SK-N-SH treated with all-trans-retinoic acid at 6 μM for 48 hours (cell line): ENCODE data around the gene C1GALT1.

ENCODE experiments used
- ATAC-seq: fragments of 200-7000 bp; cut with Tn5 transposase; 3 replicates; pipeline ENCODE4 v1.9.1; 2020; ENCODE audit warnings: mild to moderate bottlenecking, moderate library complexity
- ARNTL ChIP-seq: fragments of 450-650 bp; formaldehyde crosslinking; IDR thresholded peaks from 2 replicates; pipeline ENCODE4 v1.5.0; 2020; ENCODE audit warnings: low read depth, mild to moderate bottlenecking, moderate library complexity, borderline replicate concordance
- BACH2 ChIP-seq: fragments of 250-450 bp; sonication (Bioruptor Pico); IDR thresholded peaks from 2 replicates; pipeline ENCODE4 v1.9.0; 2021; ENCODE audit warnings: mild to moderate bottlenecking, borderline replicate concordance
- CSDC2 ChIP-seq: fragments of 250-450 bp; sonication (Bioruptor Pico); IDR thresholded peaks from 2 replicates; pipeline ENCODE4 v1.5.0; 2020; ENCODE audit warnings: mild to moderate bottlenecking, moderate library complexity
- ESRRG ChIP-seq: fragments of 250-450 bp; sonication (Bioruptor Pico); IDR thresholded peaks from 2 replicates; pipeline ENCODE4 v1.6.1; 2021; ENCODE audit warnings: mild to moderate bottlenecking
- GLIS3 ChIP-seq: fragments of 250-450 bp; sonication (Bioruptor Pico); IDR thresholded peaks from 2 replicates; pipeline ENCODE4 v1.5.0; 2020; ENCODE audit warnings: mild to moderate bottlenecking, moderate library complexity
- ISL1 ChIP-seq: fragments of 250-450 bp; sonication (Bioruptor Pico); IDR thresholded peaks from 2 replicates; pipeline ENCODE4 v2.1.2; 2022; ENCODE audit warnings: mild to moderate bottlenecking, moderate library complexity
- OSR1 ChIP-seq: fragments of 250-450 bp; sonication (Bioruptor Pico); IDR thresholded peaks from 2 replicates; pipeline ENCODE4 v1.8.0; 2022; ENCODE audit warnings: moderate library complexity, mild to moderate bottlenecking, inconsistent platforms
- PPARA ChIP-seq: fragments of 250-450 bp; sonication (Bioruptor Pico); IDR thresholded peaks from 2 replicates; pipeline ENCODE4 v1.5.0; 2020; ENCODE audit warnings: mild to moderate bottlenecking, borderline replicate concordance
- RARB ChIP-seq: fragments of 250-450 bp; sonication (Bioruptor Pico); IDR thresholded peaks from 2 replicates; pipeline ENCODE4 v1.8.0; 2021; ENCODE audit warnings: mild to moderate bottlenecking, moderate library complexity
- SNAI2 ChIP-seq: fragments of 250-450 bp; sonication (Bioruptor Pico); IDR thresholded peaks from 2 replicates; pipeline ENCODE4 v1.5.0; 2020; ENCODE audit warnings: mild to moderate bottlenecking, moderate library complexity
- TCF4 ChIP-seq: fragments of 250-450 bp; sonication (Bioruptor Pico); IDR thresholded peaks from 2 replicates; pipeline ENCODE4 v1.8.0; 2021; ENCODE audit warnings: mild to moderate bottlenecking, moderate library complexity, borderline replicate concordance
- TOX ChIP-seq: fragments of 250-450 bp; sonication (Bioruptor Pico); IDR thresholded peaks from 2 replicates; pipeline ENCODE4 v1.8.0; 2021; ENCODE audit warnings: mild to moderate bottlenecking, moderate library complexity, borderline replicate concordance
- ZC3H10 ChIP-seq: fragments of 250-450 bp; sonication (Bioruptor Pico); IDR thresholded peaks from 2 replicates; pipeline ENCODE4 v1.5.1; 2021; ENCODE audit warnings: mild to moderate bottlenecking, moderate library complexity
- ZFP3 ChIP-seq: fragments of 250-450 bp; sonication (Bioruptor Pico); IDR thresholded peaks from 2 replicates; pipeline ENCODE4 v1.5.0; 2020; ENCODE audit warnings: mild to moderate bottlenecking, moderate library complexity
- ZFP30 ChIP-seq: fragments of 450-650 bp; formaldehyde crosslinking; IDR thresholded peaks from 2 replicates; pipeline ENCODE4 v1.5.0; 2022; ENCODE audit warnings: mild to moderate bottlenecking, moderate library complexity
- ZNF565 ChIP-seq: fragments of 450-650 bp; formaldehyde crosslinking; conservative IDR thresholded peaks from 2 replicates; pipeline ENCODE4 v1.5.0; 2020; ENCODE audit warnings: low read depth, mild to moderate bottlenecking, moderate library complexity
- ZNF70 ChIP-seq: fragments of 450-650 bp; formaldehyde crosslinking; IDR thresholded peaks from 2 replicates; pipeline ENCODE4 v1.5.0; 2020; ENCODE audit warnings: mild to moderate bottlenecking, moderate library complexity
- ZNF8 ChIP-seq: fragments of 450-650 bp; formaldehyde crosslinking; IDR thresholded peaks from 2 replicates; pipeline ENCODE4 v1.5.0; 2020; ENCODE audit warnings: mild to moderate bottlenecking, moderate library complexity
- TF ChIP-seq, protein P1 (sequence below): fragments of 250-450 bp; sonication (Bioruptor Pico); IDR thresholded peaks from 2 replicates; pipeline ENCODE4 v1.8.0; 2020; ENCODE audit warnings: mild to moderate bottlenecking, moderate library complexity, borderline replicate concordance
- TF ChIP-seq, protein P2 (sequence below): fragments of 250-450 bp; sonication (Bioruptor Pico); IDR thresholded peaks from 2 replicates; pipeline ENCODE4 v1.8.0; 2021; ENCODE audit warnings: low read depth, mild to moderate bottlenecking, moderate library complexity, borderline replicate concordance
- TF ChIP-seq, protein P3 (sequence below): fragments of 250-450 bp; sonication (Bioruptor Pico); IDR thresholded peaks from 2 replicates; pipeline ENCODE4 v1.5.1; 2020; ENCODE audit warnings: low read depth, mild to moderate bottlenecking, moderate library complexity
- TF ChIP-seq, protein P4 (sequence below): fragments of 250-450 bp; sonication (Bioruptor Pico); IDR thresholded peaks from 2 replicates; pipeline ENCODE4 v1.5.0; 2020; ENCODE audit warnings: mild to moderate bottlenecking, moderate library complexity
- TF ChIP-seq, protein P5 (sequence below): fragments of 250-450 bp; sonication (Bioruptor Pico); IDR thresholded peaks from 2 replicates; pipeline ENCODE4 v1.5.1; 2021; ENCODE audit warnings: mild to moderate bottlenecking, moderate library complexity

Gene C1GALT1

DNA sequence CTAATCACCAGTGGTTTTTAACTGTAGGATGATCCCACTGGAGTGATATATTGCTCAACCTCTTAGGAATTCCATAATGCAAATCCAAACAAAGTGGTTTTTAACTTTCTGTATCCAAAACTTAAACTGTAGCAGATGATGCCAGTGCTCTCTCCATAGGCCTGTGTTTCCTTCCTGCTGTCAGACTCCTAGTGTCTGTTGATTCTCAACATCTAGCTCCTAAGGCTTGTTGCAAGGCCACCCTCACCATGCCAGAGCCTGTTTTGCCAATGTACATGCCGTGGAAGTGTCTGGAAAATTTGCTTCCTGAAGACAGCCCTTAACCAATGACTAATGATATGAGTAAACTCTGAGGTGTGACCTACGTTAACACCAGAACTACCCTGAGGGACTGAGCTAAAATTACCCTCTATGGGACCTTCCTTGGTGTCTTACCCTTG, 39.3 kb downstream of the C1GALT1 start:
- no peak for TF ChIP-seq ZNF70 (CRISPR knock-in tag)
- TF ChIP-seq, protein P1, sequence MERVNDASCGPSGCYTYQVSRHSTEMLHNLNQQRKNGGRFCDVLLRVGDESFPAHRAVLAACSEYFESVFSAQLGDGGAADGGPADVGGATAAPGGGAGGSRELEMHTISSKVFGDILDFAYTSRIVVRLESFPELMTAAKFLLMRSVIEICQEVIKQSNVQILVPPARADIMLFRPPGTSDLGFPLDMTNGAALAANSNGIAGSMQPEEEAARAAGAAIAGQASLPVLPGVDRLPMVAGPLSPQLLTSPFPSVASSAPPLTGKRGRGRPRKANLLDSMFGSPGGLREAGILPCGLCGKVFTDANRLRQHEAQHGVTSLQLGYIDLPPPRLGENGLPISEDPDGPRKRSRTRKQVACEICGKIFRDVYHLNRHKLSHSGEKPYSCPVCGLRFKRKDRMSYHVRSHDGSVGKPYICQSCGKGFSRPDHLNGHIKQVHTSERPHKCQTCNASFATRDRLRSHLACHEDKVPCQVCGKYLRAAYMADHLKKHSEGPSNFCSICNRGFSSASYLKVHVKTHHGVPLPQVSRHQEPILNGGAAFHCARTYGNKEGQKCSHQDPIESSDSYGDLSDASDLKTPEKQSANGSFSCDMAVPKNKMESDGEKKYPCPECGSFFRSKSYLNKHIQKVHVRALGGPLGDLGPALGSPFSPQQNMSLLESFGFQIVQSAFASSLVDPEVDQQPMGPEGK: 0 out of 2 replicates have a peak, but pooled peaks have one; percentile 13
- no peak for TF ChIP-seq CSDC2 (CRISPR knock-in tag)
- peak; percentile 89 for TF ChIP-seq TCF4 (CRISPR knock-in tag)
- 0 out of 2 replicates have a peak, but pooled peaks have one; percentile 5 for TF ChIP-seq ZC3H10 (CRISPR knock-in tag)
- 0 out of 2 replicates have a peak, but pooled peaks have one; percentile 46 for TF ChIP-seq ZFP3 (CRISPR knock-in tag)
- TF ChIP-seq ZNF565 (CRISPR knock-in tag): no peak
- TF ChIP-seq ZNF8 (CRISPR knock-in tag): no peak
- TF ChIP-seq, protein P2, sequence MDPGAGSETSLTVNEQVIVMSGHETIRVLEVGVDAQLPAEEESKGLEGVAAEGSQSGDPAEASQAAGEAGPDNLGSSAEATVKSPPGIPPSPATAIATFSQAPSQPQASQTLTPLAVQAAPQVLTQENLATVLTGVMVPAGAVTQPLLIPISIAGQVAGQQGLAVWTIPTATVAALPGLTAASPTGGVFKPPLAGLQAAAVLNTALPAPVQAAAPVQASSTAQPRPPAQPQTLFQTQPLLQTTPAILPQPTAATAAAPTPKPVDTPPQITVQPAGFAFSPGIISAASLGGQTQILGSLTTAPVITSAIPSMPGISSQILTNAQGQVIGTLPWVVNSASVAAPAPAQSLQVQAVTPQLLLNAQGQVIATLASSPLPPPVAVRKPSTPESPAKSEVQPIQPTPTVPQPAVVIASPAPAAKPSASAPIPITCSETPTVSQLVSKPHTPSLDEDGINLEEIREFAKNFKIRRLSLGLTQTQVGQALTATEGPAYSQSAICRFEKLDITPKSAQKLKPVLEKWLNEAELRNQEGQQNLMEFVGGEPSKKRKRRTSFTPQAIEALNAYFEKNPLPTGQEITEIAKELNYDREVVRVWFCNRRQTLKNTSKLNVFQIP: peak; percentile 80; the same call in 1 of the 2 replicates
- TF ChIP-seq, protein P3, sequence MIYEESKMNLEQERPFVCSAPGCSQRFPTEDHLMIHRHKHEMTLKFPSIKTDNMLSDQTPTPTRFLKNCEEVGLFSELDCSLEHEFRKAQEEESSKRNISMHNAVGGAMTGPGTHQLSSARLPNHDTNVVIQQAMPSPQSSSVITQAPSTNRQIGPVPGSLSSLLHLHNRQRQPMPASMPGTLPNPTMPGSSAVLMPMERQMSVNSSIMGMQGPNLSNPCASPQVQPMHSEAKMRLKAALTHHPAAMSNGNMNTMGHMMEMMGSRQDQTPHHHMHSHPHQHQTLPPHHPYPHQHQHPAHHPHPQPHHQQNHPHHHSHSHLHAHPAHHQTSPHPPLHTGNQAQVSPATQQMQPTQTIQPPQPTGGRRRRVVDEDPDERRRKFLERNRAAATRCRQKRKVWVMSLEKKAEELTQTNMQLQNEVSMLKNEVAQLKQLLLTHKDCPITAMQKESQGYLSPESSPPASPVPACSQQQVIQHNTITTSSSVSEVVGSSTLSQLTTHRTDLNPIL: peak; percentile 60
- no peak for TF ChIP-seq PPARA (CRISPR knock-in tag)
- TF ChIP-seq SNAI2 (CRISPR knock-in tag): no peak
- no peak for TF ChIP-seq GLIS3 (CRISPR knock-in tag)
- peak; percentile 95 for TF ChIP-seq ISL1 (CRISPR knock-in tag)
- no peak for TF ChIP-seq ARNTL (CRISPR knock-in tag)
- peak; percentile 83 for TF ChIP-seq TOX
- TF ChIP-seq, protein P4, sequence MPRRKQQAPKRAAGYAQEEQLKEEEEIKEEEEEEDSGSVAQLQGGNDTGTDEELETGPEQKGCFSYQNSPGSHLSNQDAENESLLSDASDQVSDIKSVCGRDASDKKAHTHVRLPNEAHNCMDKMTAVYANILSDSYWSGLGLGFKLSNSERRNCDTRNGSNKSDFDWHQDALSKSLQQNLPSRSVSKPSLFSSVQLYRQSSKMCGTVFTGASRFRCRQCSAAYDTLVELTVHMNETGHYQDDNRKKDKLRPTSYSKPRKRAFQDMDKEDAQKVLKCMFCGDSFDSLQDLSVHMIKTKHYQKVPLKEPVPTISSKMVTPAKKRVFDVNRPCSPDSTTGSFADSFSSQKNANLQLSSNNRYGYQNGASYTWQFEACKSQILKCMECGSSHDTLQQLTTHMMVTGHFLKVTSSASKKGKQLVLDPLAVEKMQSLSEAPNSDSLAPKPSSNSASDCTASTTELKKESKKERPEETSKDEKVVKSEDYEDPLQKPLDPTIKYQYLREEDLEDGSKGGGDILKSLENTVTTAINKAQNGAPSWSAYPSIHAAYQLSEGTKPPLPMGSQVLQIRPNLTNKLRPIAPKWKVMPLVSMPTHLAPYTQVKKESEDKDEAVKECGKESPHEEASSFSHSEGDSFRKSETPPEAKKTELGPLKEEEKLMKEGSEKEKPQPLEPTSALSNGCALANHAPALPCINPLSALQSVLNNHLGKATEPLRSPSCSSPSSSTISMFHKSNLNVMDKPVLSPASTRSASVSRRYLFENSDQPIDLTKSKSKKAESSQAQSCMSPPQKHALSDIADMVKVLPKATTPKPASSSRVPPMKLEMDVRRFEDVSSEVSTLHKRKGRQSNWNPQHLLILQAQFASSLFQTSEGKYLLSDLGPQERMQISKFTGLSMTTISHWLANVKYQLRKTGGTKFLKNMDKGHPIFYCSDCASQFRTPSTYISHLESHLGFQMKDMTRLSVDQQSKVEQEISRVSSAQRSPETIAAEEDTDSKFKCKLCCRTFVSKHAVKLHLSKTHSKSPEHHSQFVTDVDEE (CRISPR knock-in tag): peak; percentile 49
- TF ChIP-seq OSR1: no peak
- no peak for TF ChIP-seq BACH2
- TF ChIP-seq, protein P5, sequence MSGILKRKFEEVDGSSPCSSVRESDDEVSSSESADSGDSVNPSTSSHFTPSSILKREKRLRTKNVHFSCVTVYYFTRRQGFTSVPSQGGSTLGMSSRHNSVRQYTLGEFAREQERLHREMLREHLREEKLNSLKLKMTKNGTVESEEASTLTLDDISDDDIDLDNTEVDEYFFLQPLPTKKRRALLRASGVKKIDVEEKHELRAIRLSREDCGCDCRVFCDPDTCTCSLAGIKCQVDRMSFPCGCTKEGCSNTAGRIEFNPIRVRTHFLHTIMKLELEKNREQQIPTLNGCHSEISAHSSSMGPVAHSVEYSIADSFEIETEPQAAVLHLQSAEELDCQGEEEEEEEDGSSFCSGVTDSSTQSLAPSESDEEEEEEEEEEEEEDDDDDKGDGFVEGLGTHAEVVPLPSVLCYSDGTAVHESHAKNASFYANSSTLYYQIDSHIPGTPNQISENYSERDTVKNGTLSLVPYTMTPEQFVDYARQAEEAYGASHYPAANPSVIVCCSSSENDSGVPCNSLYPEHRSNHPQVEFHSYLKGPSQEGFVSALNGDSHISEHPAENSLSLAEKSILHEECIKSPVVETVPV: peak; percentile 81; the same call in 1 of the 2 replicates
- TF ChIP-seq RARB (CRISPR knock-in tag): no peak
- TF ChIP-seq ESRRG (CRISPR knock-in tag): peak; percentile 65; the same call in 1 of the 2 replicates
- 0 out of 2 replicates have a peak, but pooled peaks have one; percentile 13 for TF ChIP-seq ZFP30 (CRISPR knock-in tag)
- peak; percentile 99 for ATAC-seq

DNA sequence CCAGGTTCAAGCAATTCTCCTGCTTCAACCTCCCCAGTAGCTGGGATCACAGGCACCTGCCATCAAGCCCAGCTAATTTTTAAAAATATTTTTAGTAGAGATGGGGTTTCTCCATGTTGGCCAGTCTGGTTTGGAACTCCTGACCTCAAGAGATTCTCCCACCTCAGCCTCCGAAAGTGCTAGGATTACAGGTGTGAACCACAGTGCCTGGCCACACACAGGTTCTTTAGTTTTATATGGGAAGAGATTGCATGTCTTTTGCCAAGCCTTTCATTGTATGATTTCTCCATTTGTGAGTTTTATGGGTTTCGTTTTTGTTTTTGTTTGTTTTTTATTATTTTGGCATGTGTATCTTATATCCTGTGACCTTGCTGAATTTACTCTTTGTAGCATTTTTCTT, 40.9 kb downstream of the C1GALT1 start:
- TF ChIP-seq OSR1 (no peak), TCF4 (CRISPR knock-in tag) (no peak), ZFP3 (CRISPR knock-in tag) (no peak), ZFP30 (CRISPR knock-in tag) (no peak), RARB (CRISPR knock-in tag) (no peak), PPARA (CRISPR knock-in tag) (no peak), ISL1 (CRISPR knock-in tag) (no peak)
- TF ChIP-seq, protein P5: no peak
- no peak for ATAC-seq
